ENCODE results near the gene MUC20. TPM values are rescaled to one million over a fixed set of nuclear protein-coding genes. Genes with fewer than 3 reads are reported as not detected.
"Not testable (repeated sequence)": the region's sequence is repeated elsewhere in the genome, so short reads cannot be mapped to it uniquely, and the experiment has no call there.

The MUC20 gene, protein sequence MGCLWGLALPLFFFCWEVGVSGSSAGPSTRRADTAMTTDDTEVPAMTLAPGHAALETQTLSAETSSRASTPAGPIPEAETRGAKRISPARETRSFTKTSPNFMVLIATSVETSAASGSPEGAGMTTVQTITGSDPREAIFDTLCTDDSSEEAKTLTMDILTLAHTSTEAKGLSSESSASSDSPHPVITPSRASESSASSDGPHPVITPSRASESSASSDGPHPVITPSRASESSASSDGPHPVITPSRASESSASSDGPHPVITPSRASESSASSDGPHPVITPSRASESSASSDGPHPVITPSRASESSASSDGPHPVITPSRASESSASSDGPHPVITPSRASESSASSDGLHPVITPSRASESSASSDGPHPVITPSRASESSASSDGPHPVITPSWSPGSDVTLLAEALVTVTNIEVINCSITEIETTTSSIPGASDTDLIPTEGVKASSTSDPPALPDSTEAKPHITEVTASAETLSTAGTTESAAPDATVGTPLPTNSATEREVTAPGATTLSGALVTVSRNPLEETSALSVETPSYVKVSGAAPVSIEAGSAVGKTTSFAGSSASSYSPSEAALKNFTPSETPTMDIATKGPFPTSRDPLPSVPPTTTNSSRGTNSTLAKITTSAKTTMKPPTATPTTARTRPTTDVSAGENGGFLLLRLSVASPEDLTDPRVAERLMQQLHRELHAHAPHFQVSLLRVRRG
- 1 to 10 TPM; 3.4 to 5.0 TPM for total RNA-seq

GRCh38 chr3:195720831-195721506, at the start of gene MUC20:
MUC20 (plus strand) TSS chr3:195720978; CDS start chr3:195721008, 30 bp downstream.
- H3K27ac ChIP-seq; H3K9me3 ChIP-seq; H3K27me3 ChIP-seq; H3K36me3 ChIP-seq; DNase-seq (ENCODE audit: low spot score); H3K4me1 ChIP-seq; H3K4me3 ChIP-seq: not testable (repeated sequence)

DNA sequence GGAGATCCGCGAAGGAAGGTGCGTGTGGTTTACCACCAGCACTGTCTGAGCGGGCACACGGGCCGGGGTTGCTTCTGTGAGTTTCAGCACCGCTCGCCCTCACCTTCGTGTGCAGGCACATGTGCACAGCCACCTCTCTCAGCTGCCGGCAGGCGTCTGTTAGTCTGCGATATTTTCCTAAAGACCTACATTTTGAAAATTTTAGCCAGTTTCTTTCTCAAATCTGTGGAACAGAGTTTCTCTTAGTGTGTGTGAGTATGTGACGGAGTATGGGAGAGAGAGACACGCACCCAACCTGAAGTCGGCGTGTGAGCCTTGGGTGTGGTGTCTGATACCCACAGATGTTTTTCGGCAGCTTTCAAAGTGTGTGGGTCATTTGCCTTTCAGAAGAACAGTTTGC, 49.5 kb upstream of the MUC20 start:
- not testable (repeated sequence) for H3K4me3 ChIP-seq; H3K4me1 ChIP-seq; H3K27ac ChIP-seq; H3K9me3 ChIP-seq; H3K27me3 ChIP-seq; DNase-seq (ENCODE audit: low spot score)
- H3K36me3 ChIP-seq: peaks cover 62% of the 10 kb centered on the region

- not testable (repeated sequence) for H3K9me3 ChIP-seq; H3K27me3 ChIP-seq; DNase-seq (ENCODE audit: low spot score); H3K4me3 ChIP-seq; H3K27ac ChIP-seq; H3K4me1 ChIP-seq
- H3K36me3 ChIP-seq: peaks cover 58% of the 10 kb centered on the region
Measured at GRCh38 chr3:195673711-195674110, 47.1 kb upstream of the MUC20 start.

DNA sequence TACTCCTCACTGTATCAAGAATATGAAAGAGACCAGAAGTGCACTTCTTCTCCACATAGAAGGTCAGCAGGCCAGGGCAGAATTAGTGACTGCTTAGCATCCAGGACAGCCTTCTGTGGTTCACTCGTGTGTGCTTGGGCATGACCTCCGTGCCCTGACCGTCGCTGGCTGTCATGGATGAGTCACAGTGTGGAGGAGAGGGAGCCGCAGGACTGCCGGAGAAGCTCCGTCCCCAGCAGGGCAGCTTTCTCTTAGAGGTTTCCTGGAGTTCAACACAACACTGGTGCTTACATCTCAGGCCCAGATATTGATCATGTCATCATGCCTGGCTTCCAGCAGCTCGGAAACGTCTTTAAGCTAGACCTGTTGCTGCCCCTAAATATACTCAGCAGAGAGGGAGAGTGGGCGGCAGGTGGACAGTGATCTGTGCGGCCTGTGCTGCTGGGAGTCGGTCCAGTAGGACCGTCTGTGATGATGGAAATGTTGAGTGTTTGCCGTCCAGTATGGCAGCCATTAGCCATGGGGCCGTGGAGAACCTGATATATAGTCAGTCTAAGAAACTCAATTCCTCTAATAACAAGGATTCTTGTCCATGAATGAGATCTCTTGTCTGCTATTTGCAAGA, 42.3 kb upstream of the MUC20 start:
- not testable (repeated sequence) for DNase-seq (ENCODE audit: low spot score); H3K9me3 ChIP-seq; H3K4me1 ChIP-seq; H3K27me3 ChIP-seq; H3K4me3 ChIP-seq; H3K27ac ChIP-seq
- peaks cover 47% of the 10 kb centered on the region for H3K36me3 ChIP-seq

DNA sequence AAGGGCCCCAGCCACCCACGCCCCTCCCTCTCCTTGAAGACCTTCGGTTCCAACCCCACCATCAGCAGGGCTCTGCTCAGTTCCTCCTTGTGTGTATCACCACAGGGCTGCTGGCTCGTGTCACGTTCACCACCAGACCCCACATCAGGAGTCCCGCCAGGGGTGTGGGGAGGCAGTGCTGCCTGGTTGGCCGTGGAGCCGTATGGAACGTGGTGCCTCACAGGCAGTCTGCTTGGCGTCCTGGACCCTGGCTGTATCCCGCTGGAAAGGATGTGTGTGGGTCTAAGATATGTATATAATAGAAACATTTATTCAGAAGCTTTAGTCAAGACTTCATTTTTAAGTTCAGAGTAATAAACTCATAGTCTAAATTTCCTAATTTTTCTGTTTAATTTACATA, 40.1 kb upstream of the MUC20 start:
- not testable (repeated sequence) for H3K27ac ChIP-seq; H3K4me1 ChIP-seq; DNase-seq (ENCODE audit: low spot score); H3K9me3 ChIP-seq; H3K27me3 ChIP-seq; H3K4me3 ChIP-seq
- peaks cover 45% of the 10 kb centered on the region for H3K36me3 ChIP-seq

- H3K27me3 ChIP-seq; H3K9me3 ChIP-seq; DNase-seq (ENCODE audit: low spot score); H3K27ac ChIP-seq; H3K4me3 ChIP-seq; H3K4me1 ChIP-seq: not testable (repeated sequence)
- peaks cover 54% of the 10 kb centered on the region for H3K36me3 ChIP-seq
Measured at GRCh38 chr3:195681458-195682103, 39.2 kb upstream of the MUC20 start.

DNA sequence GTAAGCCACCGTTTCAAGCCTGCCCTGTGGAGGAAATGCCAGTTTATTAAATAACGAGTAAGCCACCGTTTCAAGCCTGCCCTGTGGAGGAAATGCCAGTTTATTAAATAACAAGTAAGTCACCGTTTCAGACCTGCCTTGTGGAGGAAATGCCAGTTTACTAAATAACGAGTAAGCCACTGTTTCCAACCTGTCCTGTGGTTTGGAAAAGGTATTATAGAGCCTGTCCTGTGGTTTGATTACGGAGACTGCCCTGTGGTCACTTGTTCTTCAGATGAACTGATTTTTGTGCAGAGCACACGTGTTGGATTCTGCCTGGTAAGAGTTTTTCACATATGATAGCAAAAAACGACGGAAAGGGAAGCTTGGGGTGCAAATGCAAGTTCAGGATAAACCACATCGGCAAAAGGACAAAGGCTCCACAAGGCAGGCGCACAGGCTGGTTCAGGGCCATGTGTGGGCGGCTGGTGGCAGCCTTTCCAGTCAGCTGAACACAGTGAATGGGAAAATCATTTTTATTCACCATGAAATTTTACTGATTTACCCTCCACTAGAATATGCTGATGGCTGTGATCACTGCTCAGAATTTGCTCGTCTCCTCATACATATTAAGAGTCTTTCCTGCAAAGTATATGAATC, 38.6 kb upstream of the MUC20 start:
- peaks cover 56% of the 10 kb centered on the region for H3K36me3 ChIP-seq
- not testable (repeated sequence) for DNase-seq (ENCODE audit: low spot score); H3K9me3 ChIP-seq; H3K4me3 ChIP-seq; H3K4me1 ChIP-seq; H3K27ac ChIP-seq; H3K27me3 ChIP-seq

DNA sequence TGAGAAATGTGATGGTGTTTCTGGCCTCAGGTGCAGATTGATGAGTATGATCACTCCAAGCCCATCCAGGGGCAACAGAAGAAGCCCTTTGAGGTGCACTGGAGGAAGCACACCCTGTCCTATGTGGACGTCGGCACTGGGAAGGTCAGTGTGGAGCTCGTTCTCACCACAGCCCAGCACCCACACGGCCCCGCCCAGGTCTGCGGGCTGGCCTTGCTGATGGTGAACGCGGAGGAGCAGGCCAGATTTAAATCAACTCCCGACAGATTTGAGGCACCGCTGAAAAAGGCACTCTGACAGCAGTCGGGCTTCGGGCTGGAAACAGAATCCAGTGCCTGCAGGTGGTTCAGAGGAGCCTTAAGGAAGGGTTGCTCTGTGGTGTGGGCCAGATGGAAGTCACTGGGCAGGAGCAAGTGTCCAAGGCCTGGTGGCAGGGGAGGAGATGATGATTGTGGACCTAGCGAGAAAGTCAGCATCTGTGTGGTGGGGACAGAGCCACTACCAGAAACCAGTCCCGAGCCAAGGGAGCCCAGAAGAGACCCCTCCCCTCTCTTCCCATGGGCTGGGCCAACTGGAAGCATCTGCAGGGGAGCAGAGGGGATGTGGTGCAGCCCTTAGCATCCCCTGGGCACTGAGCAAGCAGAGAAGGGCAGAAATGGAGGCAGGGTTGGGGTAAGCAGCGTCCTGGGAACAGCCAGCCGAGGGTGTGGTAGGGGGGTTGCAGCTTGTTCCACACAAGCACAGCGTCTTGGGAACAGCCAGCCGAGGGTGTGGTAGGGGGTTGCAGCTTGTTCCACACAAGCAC, 36.9 kb upstream of the MUC20 start:
- H3K4me1 ChIP-seq; H3K27me3 ChIP-seq; H3K9me3 ChIP-seq; H3K27ac ChIP-seq; DNase-seq (ENCODE audit: low spot score); H3K4me3 ChIP-seq: not testable (repeated sequence)
- peaks cover 46% of the 10 kb centered on the region for H3K36me3 ChIP-seq

GRCh38 chr3:195684527-195685257, 36.1 kb upstream of the MUC20 start:
- not testable (repeated sequence) for H3K27me3 ChIP-seq; DNase-seq (ENCODE audit: low spot score); H3K27ac ChIP-seq; H3K4me3 ChIP-seq; H3K4me1 ChIP-seq; H3K9me3 ChIP-seq
- peaks cover 53% of the 10 kb centered on the region for H3K36me3 ChIP-seq

DNA sequence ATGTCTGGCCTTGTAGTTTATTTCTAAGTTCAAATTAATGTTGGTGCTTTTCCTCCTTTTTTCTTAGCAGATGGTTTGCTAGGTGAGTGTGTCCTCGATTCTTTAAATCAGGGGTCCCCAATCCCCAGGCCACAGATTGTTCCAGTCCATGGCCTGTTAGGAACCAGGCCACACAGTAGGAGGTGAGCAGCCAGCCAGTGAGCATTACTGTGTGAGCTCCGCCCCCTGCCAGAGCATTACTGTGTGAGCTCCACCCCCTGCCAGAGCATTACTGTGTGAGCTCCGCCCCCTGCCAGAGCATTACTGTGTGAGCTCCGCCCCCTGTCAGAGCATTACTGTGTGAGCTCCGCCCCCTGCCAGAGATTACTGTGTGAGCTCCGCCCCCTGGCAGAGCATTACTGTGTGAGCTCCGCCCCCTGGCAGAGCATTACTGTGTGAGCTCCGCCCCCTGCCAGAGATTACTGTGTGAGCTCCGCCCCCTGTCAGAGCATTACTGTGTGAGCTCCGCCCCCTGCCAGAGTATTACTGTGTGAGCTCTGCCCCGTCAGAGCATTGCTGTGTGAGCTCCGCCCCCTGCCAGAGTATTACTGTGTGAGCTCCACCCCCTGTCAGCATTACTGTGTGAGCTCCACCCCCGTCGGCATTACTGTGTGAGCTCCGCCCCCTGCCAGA, 34.1 kb upstream of the MUC20 start:
- DNase-seq (ENCODE audit: low spot score); H3K4me1 ChIP-seq; H3K27ac ChIP-seq; H3K9me3 ChIP-seq; H3K4me3 ChIP-seq; H3K27me3 ChIP-seq: not testable (repeated sequence)
- H3K36me3 ChIP-seq: peaks cover 64% of the 10 kb centered on the region

- H3K27ac ChIP-seq; DNase-seq (ENCODE audit: low spot score); H3K4me1 ChIP-seq; H3K9me3 ChIP-seq; H3K4me3 ChIP-seq; H3K27me3 ChIP-seq: not testable (repeated sequence)
- H3K36me3 ChIP-seq: peaks cover 63% of the 10 kb centered on the region
Measured at GRCh38 chr3:195687209-195687760, 33.5 kb upstream of the MUC20 start.

All from right atrium auricular region (tissue), 2 donors.